SK-N-SH (cell line): ENCODE results near the gene ERICH6. TPM values are rescaled to one million over a fixed set of nuclear protein-coding genes. Genes with fewer than 3 reads are reported as not detected.

Experiments
- CTCF ChIA-PET: fragments of 300-600, 350-600 bp; formaldehyde crosslinking; extraction: SDS; loops from one replicate; lab custom pipeline; 2021; lab: Yijun Ruan, JAX
- POLR2A ChIA-PET: fragments of 350-600 bp; sonication (Branson Sonifier 250); formaldehyde crosslinking; extraction: SDS; loops from one replicate; lab custom pipeline; 2020; ENCODE audit warnings: antibody characterized with exemption, inconsistent platforms; lab: Yijun Ruan, JAX
- DNase-seq: peaks from one replicate; pipeline ENCODE4 v3.0.0; 2012
- H2AFZ ChIP-seq: fragments of 200-600 bp; sonication (generic); 2 replicates; pipeline ENCODE4 v1.8.1; 2016; ENCODE audit warnings: antibody characterized with exemption, mild to moderate bottlenecking, low read depth
- H3F3A ChIP-seq: fragments of 200-600 bp; sonication (generic); replicated peaks from 2 replicates; pipeline ENCODE3; 2016; ENCODE audit warnings: antibody characterized with exemption, mild to moderate bottlenecking; ENCODE audit not compliant: insufficient read depth
- H3K27ac ChIP-seq, 2 experiments: fragments of 200-500 bp in 1 of 2; fragments of 200-600 bp in 1 of 2; sonication (Bioruptor generic) in 1 of 2; sonication (generic), shearing (Covaris generic) in 1 of 2; 2 replicates each; pipeline versions ENCODE4 v1.5.1 to v1.6.1; 2014 to 2016; ENCODE audit warnings: low read depth in 2 of 2, inconsistent platforms in 1 of 2, low read length in 1 of 2, mild to moderate bottlenecking in 1 of 2, mixed read lengths in 1 of 2
- H3K27me3 ChIP-seq: fragments of 200-600 bp; sonication (generic), shearing (Covaris generic); 2 replicates; pipeline ENCODE4 v1.6.1; 2016; ENCODE audit warnings: mixed run types; ENCODE audit not compliant: insufficient read depth
- H3K36me3 ChIP-seq, 2 experiments: fragments of 200-500 bp in 1 of 2; fragments of 200-600 bp in 1 of 2; sonication (Bioruptor generic) in 1 of 2; sonication (generic) in 1 of 2; replicated peaks in 1 of 2; 2 replicates each; pipeline versions ENCODE3 to v1.5.1; 2014 to 2016; ENCODE audit warnings: low read length in 1 of 2, mild to moderate bottlenecking in 1 of 2; ENCODE audit not compliant: insufficient read depth in 2 of 2, control insufficient read depth in 1 of 2
- H3K4me1 ChIP-seq, 2 experiments: fragments of 200-500 bp in 1 of 2; fragments of 200-600 bp in 1 of 2; sonication (Bioruptor generic) in 1 of 2; sonication (generic), shearing (Covaris generic) in 1 of 2; 2 replicates each; pipeline versions ENCODE4 v1.5.1 to v1.6.1; 2014 to 2016; ENCODE audit warnings: low read depth in 1 of 2, low read length in 1 of 2, mixed run types in 1 of 2; ENCODE audit not compliant: insufficient read depth in 2 of 2, control insufficient read depth in 1 of 2
- H3K4me2 ChIP-seq: fragments of 200-600 bp; sonication (generic), shearing (Covaris generic); 2 replicates; pipeline ENCODE4 v1.6.1; 2017; ENCODE audit warnings: mixed run types
- H3K4me3 ChIP-seq, 2 experiments: fragments of 200-500 bp in 1 of 2; fragments of 200-600 bp in 1 of 2; sonication (Bioruptor generic) in 1 of 2; sonication (generic), shearing (Covaris generic) in 1 of 2; 2 replicates each; pipeline versions ENCODE4 v1.5.1 to v1.8.1; 2014 to 2016; ENCODE audit warnings: low read depth in 2 of 2, inconsistent platforms in 1 of 2, low read length in 1 of 2, mild to moderate bottlenecking in 1 of 2, mixed read lengths in 1 of 2, moderate library complexity in 1 of 2
- H3K79me2 ChIP-seq: fragments of 200-600 bp; sonication (generic); 2 replicates; pipeline ENCODE4 v1.8.1; 2017; ENCODE audit warnings: mild to moderate bottlenecking; ENCODE audit not compliant: insufficient read depth
- H3K9ac ChIP-seq: fragments of 200-600 bp; sonication (generic); 2 replicates; pipeline ENCODE4 v1.6.1; 2017; ENCODE audit warnings: mixed run types
- H3K9me2 ChIP-seq: fragments of 200-600 bp; sonication (generic); 2 replicates; pipeline ENCODE4 v1.6.1; 2017; ENCODE audit warnings: mixed run types
- H3K9me3 ChIP-seq: fragments of 200-600 bp; sonication (generic); 2 replicates; pipeline ENCODE4 v1.6.1; 2017; ENCODE audit warnings: mixed run types, mild to moderate bottlenecking, moderate library complexity
- H4K20me1 ChIP-seq: fragments of 200-600 bp; sonication (generic); 2 replicates; pipeline ENCODE4 v1.6.1; 2017; ENCODE audit warnings: mild to moderate bottlenecking, mixed run types; ENCODE audit not compliant: insufficient read depth
- CHD2 ChIP-seq: fragments of 150-350 bp; IDR thresholded peaks from 2 replicates; pipeline ENCODE4 v1.6.1; 2018; ENCODE audit warnings: low read length; ENCODE audit not compliant: partially characterized antibody
- ELF1 ChIP-seq: IDR thresholded peaks from 2 replicates; pipeline ENCODE4 v1.4.0; 2012
- EP300 ChIP-seq, 2 experiments: IDR thresholded peaks; 2 replicates each; pipeline versions ENCODE4 v1.4.0 to v1.6.1; 2012; ENCODE audit warnings: borderline replicate concordance in 1 of 2, low read depth in 1 of 2, low read length in 1 of 2
- FOSL2 ChIP-seq: IDR thresholded peaks from 2 replicates; pipeline ENCODE4 v1.4.0; 2012; ENCODE audit warnings: low read depth, mild to moderate bottlenecking, moderate library complexity, borderline replicate concordance
- FOXJ3 ChIP-seq: sonication (generic); formaldehyde crosslinking; IDR thresholded peaks from 2 replicates; pipeline ENCODE4 v1.5.1; 2020; ENCODE audit warnings: mild to moderate bottlenecking, missing genetic modification reagents
- GABPA ChIP-seq: IDR thresholded peaks from 2 replicates; pipeline ENCODE4 v1.4.0; 2012; ENCODE audit warnings: low read depth, mild to moderate bottlenecking
- JUND ChIP-seq: IDR thresholded peaks from 2 replicates; pipeline ENCODE4 v1.4.0; 2012
- MAX ChIP-seq: IDR thresholded peaks from 2 replicates; pipeline ENCODE4 v1.4.0; 2012; ENCODE audit warnings: low read depth
- NRF1 ChIP-seq: IDR thresholded peaks from 2 replicates; pipeline ENCODE4 v1.6.1; 2012; ENCODE audit warnings: low read depth, mild to moderate bottlenecking, low read length
- PBX3 ChIP-seq: IDR thresholded peaks from 2 replicates; pipeline ENCODE4; 2012
- RAD21 ChIP-seq: IDR thresholded peaks from 2 replicates; pipeline ENCODE4 v1.6.1; 2012; ENCODE audit warnings: mild to moderate bottlenecking, low read length
- RCOR1 ChIP-seq: fragments of 150-350 bp; IDR thresholded peaks from 2 replicates; pipeline ENCODE4 v1.6.1; 2017; ENCODE audit warnings: antibody characterized with exemption, low read length
- TEAD4 ChIP-seq: IDR thresholded peaks from 2 replicates; pipeline ENCODE4 v1.4.0; 2012; ENCODE audit warnings: mild to moderate bottlenecking, borderline replicate concordance; ENCODE audit not compliant: insufficient read depth
- USF1 ChIP-seq: IDR thresholded peaks from 2 replicates; pipeline ENCODE4 v1.4.0; 2012; ENCODE audit warnings: low read depth, borderline replicate concordance
- USF2 ChIP-seq: fragments of 150-350 bp; IDR thresholded peaks from 2 replicates; pipeline ENCODE4 v1.6.1; 2017; ENCODE audit warnings: antibody characterized with exemption, low read length, low read depth, borderline replicate concordance
- ZBTB33 ChIP-seq: IDR thresholded peaks from 2 replicates; pipeline ENCODE4 v1.4.0; 2012; ENCODE audit warnings: low read depth, borderline replicate concordance
- WGBS: methylation state at CpG from one replicate; pipeline ENCODE4 v1.1.6; 2017; ENCODE audit warnings: low lambda C conversion rate; 5-methylcytosine and 5-hydroxymethylcytosine counted together
- polyA plus RNA-seq, 3 experiments: library from polyadenylated mRNA; depleted of rRNA; stranded (reverse); fragments of >200 nt; gene quantifications; 2 replicates each; pipeline ENCODE4 v1.2.3, GENCODE V29; 2012

ERICH6 gene
- polyA plus RNA-seq, 1 of the 3 experiments (the other 2 are of a cell fraction) = 0.08 TPM

- CTCF ChIA-PET = interaction anchor here (0.9 to 1.4 kb wide), 2 partner anchors 141 to 539 kb away, joined by 3 to 4 read pairs; no protein-coding TSS in a partner anchor
- DNase-seq = no peak
- POLR2A ChIA-PET = no interaction called here
Observed at GRCh38 chr3:150723946-150724345, 20.2 kb upstream of the ERICH6 start.

More at GRCh38 chr3:150723946-150724345, 20.2 kb upstream of the ERICH6 start:
- H3K27ac ChIP-seq = no peak overlapping the region
- no peaks in the 10 kb centered on the region for H4K20me1 ChIP-seq
- no peaks in the 10 kb centered on the region for H3K27me3 ChIP-seq
- no peak overlapping the region for H3K9ac ChIP-seq
- H2AFZ ChIP-seq = no peak overlapping the region
- peaks cover 0 to 3% of the 10 kb centered on the region in 2 experiments; a peak in 1 of 4 replicates for H3K4me1 ChIP-seq
- WGBS = 81% methylated on average over 4 of the region's 6 CpGs
- no peaks in the 10 kb centered on the region for H3F3A ChIP-seq
- H3K4me3 ChIP-seq = no peak overlapping the region
- H3K79me2 ChIP-seq = no peaks in the 10 kb centered on the region
- TF ChIP-seq USF2 (no peak), GABPA (no peak), NRF1 (no peak), RCOR1 (no peak), ELF1 (no peak), RAD21 (no peak), EP300 (IDR thresholded peaks at IDR 0.05; ENCODE audit: borderline replicate concordance in 1 of 2, low read depth in 1 of 2, low read length in 1 of 2) (no peak), FOXJ3 (no peak), TEAD4 (no peak), USF1 (no peak), FOSL2 (no peak), CHD2 (no peak), ZBTB33 (no peak), MAX (no peak), JUND (no peak), PBX3 (no peak)
- no peaks in the 10 kb centered on the region for H3K9me3 ChIP-seq
- no peaks in the 10 kb centered on the region for H3K9me2 ChIP-seq
- no peak overlapping the region for H3K4me2 ChIP-seq
- H3K36me3 ChIP-seq = no peaks in the 10 kb centered on the region
